Neutrophil (primary cell): ENCODE measurements around the gene C2CD4D.

ENCODE experiments used
- H3K27ac ChIP-seq: fragments of 200-600 bp; sonication (generic); 2 replicates; pipeline ENCODE4 v1.5.1; 2016; ENCODE audit warnings: mild to moderate bottlenecking, moderate library complexity
- H3K27me3 ChIP-seq: fragments of 200-600 bp; sonication (generic); 2 replicates; pipeline ENCODE4 v1.6.0; 2016; ENCODE audit warnings: mild to moderate bottlenecking
- H3K36me3 ChIP-seq: fragments of 200-600 bp; sonication (generic); 2 replicates; pipeline ENCODE4 v1.5.1; 2017
- H3K4me1 ChIP-seq, 2 experiments: fragments of 200-600 bp in 1 of 2; sonication (generic) in 1 of 2; 1 replicate in 1 of 2; 2 replicates in 1 of 2; pipeline versions ENCODE4 v1.5.1 to v1.6.1; 2013 to 2016; ENCODE audit warnings: low read depth in 1 of 2, low read length in 1 of 2, mild to moderate bottlenecking in 1 of 2, moderate library complexity in 1 of 2; ENCODE audit not compliant: control insufficient read depth in 1 of 2, insufficient read depth in 1 of 2
- H3K4me3 ChIP-seq, 2 experiments: fragments of 200-600 bp in 1 of 2; sonication (generic) in 1 of 2; 1 replicate in 1 of 2; 2 replicates in 1 of 2; pipeline ENCODE4 v1.5.1; 2013 to 2016; ENCODE audit warnings: low read depth in 1 of 2, low read length in 1 of 2, mild to moderate bottlenecking in 1 of 2, moderate library complexity in 1 of 2
- H3K9me3 ChIP-seq: fragments of 200-600 bp; sonication (generic); 2 replicates; pipeline ENCODE4 v1.5.1; 2016
- CTCF ChIP-seq: fragments of 200-600 bp; sonication (generic); IDR thresholded peaks from 2 replicates; pipeline ENCODE4 v1.5.1; 2016; ENCODE audit warnings: antibody characterized with exemption

The C2CD4D gene

GRCh38 chr1:151815716-151816327, 23.8 kb downstream of the C2CD4D start:
- no peaks in the 10 kb centered on the region for H3K36me3 ChIP-seq
- peaks cover 0 to 5% of the 10 kb centered on the region in 2 experiments for H3K4me1 ChIP-seq
- H3K9me3 ChIP-seq, result no peaks in the 10 kb centered on the region
- TF ChIP-seq CTCF, result no peak
- peaks cover 11% of the 10 kb centered on the region for H3K27me3 ChIP-seq
- H3K4me3 ChIP-seq, result no peak overlapping the region
- no peak overlapping the region for H3K27ac ChIP-seq

GRCh38 chr1:151814971-151815545, 24.6 kb downstream of the C2CD4D start:
- Histone ChIP-seq H3K4me1 (peaks cover 0 to 5% of the 10 kb centered on the region in 2 experiments), H3K27ac (no peak overlapping the region), H3K36me3 (no peaks in the 10 kb centered on the region), H3K9me3 (no peaks in the 10 kb centered on the region), H3K27me3 (peaks cover 11% of the 10 kb centered on the region), H3K4me3 (no peak overlapping the region)
- no peak for TF ChIP-seq CTCF

- no peaks in the 10 kb centered on the region for H3K36me3 ChIP-seq
- H3K4me1 ChIP-seq, result peaks cover 0 to 5% of the 10 kb centered on the region in 2 experiments
- no peak overlapping the region for H3K4me3 ChIP-seq
- H3K27me3 ChIP-seq, result peaks cover 11% of the 10 kb centered on the region
- no peak for TF ChIP-seq CTCF
- H3K9me3 ChIP-seq, result no peaks in the 10 kb centered on the region
- no peak overlapping the region for H3K27ac ChIP-seq
These were observed 25.2 kb downstream of the C2CD4D start for GRCh38 chr1:151814426-151814825.

GRCh38 chr1:151813271-151813977, 26.2 kb downstream of the C2CD4D start:
- Histone ChIP-seq H3K27me3 (peaks cover 12% of the 10 kb centered on the region), H3K4me3 (no peak overlapping the region), H3K27ac (no peak overlapping the region), H3K4me1 (peaks cover 0 to 5% of the 10 kb centered on the region in 2 experiments), H3K36me3 (no peaks in the 10 kb centered on the region), H3K9me3 (no peaks in the 10 kb centered on the region)
- TF ChIP-seq CTCF, result no peak

- Histone ChIP-seq H3K27ac (no peak overlapping the region), H3K4me1 (no peaks in the 10 kb centered on the region), H3K27me3 (peaks cover 22% of the 10 kb centered on the region), H3K4me3 (no peak overlapping the region), H3K9me3 (no peaks in the 10 kb centered on the region), H3K36me3 (no peaks in the 10 kb centered on the region)
- TF ChIP-seq CTCF, result no peak
These were observed 28.4 kb downstream of the C2CD4D start for GRCh38 chr1:151811181-151811580.
